Activated CD4-positive, alpha-beta T cell treated with anti-CD3 and anti-CD28 coated beads for 36 hours (primary cell): ENCODE results near the gene KIF3B. TPM values are rescaled to one million over a fixed set of nuclear protein-coding genes. Genes with fewer than 3 reads are reported as not detected.

Source experiments
- ATAC-seq: fragments of 200-7000 bp; cut with Tn5 transposase; one replicate; pipeline ENCODE4 v1.10.0; 2021; ENCODE audit warnings: mild to moderate bottlenecking, moderate library complexity
- CTCF ChIA-PET: fragments of 350-600 bp; sonication (Branson Sonifier 250); formaldehyde crosslinking; loops from one replicate; lab custom pipeline; 2021; ENCODE audit warnings: antibody characterized with exemption; lab: Charles Lee
- POLR2A ChIA-PET: fragments of 350-600 bp; sonication (Branson Sonifier 250); formaldehyde crosslinking; loops from one replicate; lab custom pipeline; 2021; ENCODE audit warnings: antibody characterized with exemption, inconsistent platforms; lab: Charles Lee
- DNase-seq: peaks from one replicate; pipeline ENCODE4 v3.0.0-alpha.2; 2020
- H3K27ac Mint-ChIP-seq: one replicate; pipeline ENCODE4 v1.8.0; 2021; ENCODE audit warnings: mixed read lengths
- H3K27me3 Mint-ChIP-seq: one replicate; pipeline ENCODE4 v1.8.0; 2021; ENCODE audit warnings: mixed read lengths
- H3K36me3 Mint-ChIP-seq: one replicate; pipeline ENCODE4 v1.8.0; 2021; ENCODE audit warnings: low read depth, mixed read lengths
- H3K4me1 Mint-ChIP-seq: one replicate; pipeline ENCODE4 v1.8.0; 2021; ENCODE audit warnings: mixed read lengths
- H3K4me3 Mint-ChIP-seq: one replicate; pipeline ENCODE4 v1.8.0; 2021; ENCODE audit warnings: mild to moderate bottlenecking, moderate library complexity, mixed read lengths
- H3K9me3 Mint-ChIP-seq: one replicate; pipeline ENCODE4 v1.8.0; 2021; ENCODE audit warnings: low read depth, mixed read lengths
- intact Hi-C, 2 experiments: fragments of 100-400 bp; cut with DNase I in 1 of 2; cut with micrococcal nuclease in 1 of 2; formaldehyde crosslinking; loops; one replicate each; pipeline versions ENCODE4 v1.14.2 to v1.15.1; 2022 to 2024; cut with DNase I, micrococcal nuclease
- total RNA-seq, 2 experiments: library from RNA; stranded (reverse); gene quantifications; one replicate each; pipeline ENCODE4 v1.2.3, GENCODE V29; 2021

The KIF3B gene
- total RNA-seq, 2 experiments from 2014 or later: 39.9 to 40.7 TPM

GRCh38 chr20:32329817-32330554 is 52.5 kb downstream of the KIF3B start:
- no peak for ATAC-seq
- no peaks in the 10 kb centered on the region for H3K9me3 Mint-ChIP-seq
- DNase-seq: no peak
- no peak overlapping the region for H3K4me3 Mint-ChIP-seq
- H3K27me3 Mint-ChIP-seq: no peaks in the 10 kb centered on the region
- intact Hi-C loops: loop anchor here (5.0 kb wide), 1 partner anchor 37 kb away; no protein-coding TSS in a partner anchor
- peaks cover 71% of the 10 kb centered on the region for H3K36me3 Mint-ChIP-seq
- ChIA-PET POLR2A (no interaction called here), CTCF (interaction anchor here (0.6 kb wide), 1 partner anchor 693 kb away, joined by 4 read pairs; no protein-coding TSS in a partner anchor)
- no peak overlapping the region for H3K27ac Mint-ChIP-seq
- peaks cover 51% of the 10 kb centered on the region for H3K4me1 Mint-ChIP-seq

GRCh38 chr20:32330555-32330897 is 53.1 kb downstream of the KIF3B start:
- H3K36me3 Mint-ChIP-seq: peaks cover 72% of the 10 kb centered on the region
- no peaks in the 10 kb centered on the region for H3K9me3 Mint-ChIP-seq
- no peak overlapping the region for H3K4me3 Mint-ChIP-seq
- DNase-seq (no peak), ATAC-seq (no peak)
- H3K27me3 Mint-ChIP-seq: no peaks in the 10 kb centered on the region
- H3K4me1 Mint-ChIP-seq: peaks cover 52% of the 10 kb centered on the region
- POLR2A ChIA-PET: no interaction called here
- intact Hi-C loops: loop anchor here (5.0 kb wide), 1 partner anchor 37 kb away; no protein-coding TSS in a partner anchor
- CTCF ChIA-PET: interaction anchor here (0.6 to 0.7 kb wide), 3 partner anchors 10 to 692 kb away, joined by 3 to 4 read pairs (median 4); no protein-coding TSS in a partner anchor
- no peak overlapping the region for H3K27ac Mint-ChIP-seq

GRCh38 chr20:32332614-32333013 is 55.2 kb downstream of the KIF3B start:
- DNase-seq (peak; percentile 24), ATAC-seq (peak; percentile 3)
- intact Hi-C loops: loop anchor here (1.0 to 5.0 kb wide), 8 partner anchors 23 to 128 kb away; no protein-coding TSS in a partner anchor
- POLR2A ChIA-PET: interaction anchor here (0.6 to 2.3 kb wide), 6 partner anchors 10 to 129 kb away, joined by 3 to 14 read pairs (median 4); no protein-coding TSS in a partner anchor
- no peak overlapping the region for H3K4me3 Mint-ChIP-seq
- no peaks in the 10 kb centered on the region for H3K9me3 Mint-ChIP-seq
- no peaks in the 10 kb centered on the region for H3K27me3 Mint-ChIP-seq
- CTCF ChIA-PET: interaction anchor here (1.0 to 2.4 kb wide), 5 partner anchors 22 to 458 kb away, joined by 3 to 8 read pairs (median 3); partner anchors contain the start of gene KIF3B
- H3K27ac Mint-ChIP-seq: peak overlapping the region; percentile 26
- H3K36me3 Mint-ChIP-seq: peaks cover 60% of the 10 kb centered on the region
- H3K4me1 Mint-ChIP-seq: peaks cover 55% of the 10 kb centered on the region

- peak overlapping the region; percentile 90 for H3K27ac Mint-ChIP-seq
- H3K9me3 Mint-ChIP-seq: no peaks in the 10 kb centered on the region
- ChIA-PET POLR2A (interaction anchor here (0.6 to 2.3 kb wide), 6 partner anchors 24 to 129 kb away, joined by 3 to 14 read pairs (median 4); no protein-coding TSS in a partner anchor), CTCF (interaction anchor here (0.6 to 2.4 kb wide), 6 partner anchors 21 to 457 kb away, joined by 3 to 8 read pairs (median 3); partner anchors contain the start of gene KIF3B)
- ATAC-seq (peak; percentile 88), DNase-seq (peak; percentile 63)
- peaks cover 61% of the 10 kb centered on the region for H3K36me3 Mint-ChIP-seq
- H3K27me3 Mint-ChIP-seq: no peaks in the 10 kb centered on the region
- peaks cover 55% of the 10 kb centered on the region for H3K4me1 Mint-ChIP-seq
- intact Hi-C loops: loop anchor here (1.0 to 5.0 kb wide), 8 partner anchors 22 to 129 kb away; no protein-coding TSS in a partner anchor
- H3K4me3 Mint-ChIP-seq: peak overlapping the region; percentile 34
Observed at GRCh38 chr20:32333181-32333987, 55.9 kb downstream of the KIF3B start.

- peak; percentile 28 for ATAC-seq
- H3K4me1 Mint-ChIP-seq: peaks cover 55% of the 10 kb centered on the region
- no peaks in the 10 kb centered on the region for H3K9me3 Mint-ChIP-seq
- intact Hi-C loops: loop anchor here (1.0 to 5.0 kb wide), 8 partner anchors 21 to 130 kb away; no protein-coding TSS in a partner anchor
- POLR2A ChIA-PET: interaction anchor here (0.7 to 2.3 kb wide), 4 partner anchors 25 to 130 kb away, joined by 3 to 14 read pairs (median 8); no protein-coding TSS in a partner anchor
- no peaks in the 10 kb centered on the region for H3K27me3 Mint-ChIP-seq
- peak; percentile 74 for DNase-seq
- H3K27ac Mint-ChIP-seq: peak overlapping the region; percentile 90
- peak overlapping the region; percentile 8 for H3K4me3 Mint-ChIP-seq
- CTCF ChIA-PET: interaction anchor here (2.4 kb wide), 1 partner anchor 20 kb away, joined by 8 read pairs; no protein-coding TSS in a partner anchor
- peaks cover 64% of the 10 kb centered on the region for H3K36me3 Mint-ChIP-seq
Observed at GRCh38 chr20:32333988-32334885, 56.8 kb downstream of the KIF3B start.

- H3K4me1 Mint-ChIP-seq: peaks cover 41% of the 10 kb centered on the region
- intact Hi-C loops: loop anchor here in 1 of 2 experiments (5.0 kb wide), 1 partner anchor 315 kb away; no protein-coding TSS in a partner anchor
- no peak for ATAC-seq
- no peak for DNase-seq
- no peak overlapping the region for H3K27ac Mint-ChIP-seq
- ChIA-PET CTCF (interaction anchor here (0.6 to 1.7 kb wide), 8 partner anchors 8 to 724 kb away, joined by 3 to 5 read pairs (median 3); no protein-coding TSS in a partner anchor), POLR2A (no interaction called here)
- no peak overlapping the region for H3K4me3 Mint-ChIP-seq
- no peaks in the 10 kb centered on the region for H3K27me3 Mint-ChIP-seq
- H3K36me3 Mint-ChIP-seq: peaks cover 45% of the 10 kb centered on the region
- no peaks in the 10 kb centered on the region for H3K9me3 Mint-ChIP-seq
Observed at GRCh38 chr20:32336918-32337347, 59.5 kb downstream of the KIF3B start.

- no peak overlapping the region for H3K27ac Mint-ChIP-seq
- H3K9me3 Mint-ChIP-seq: no peaks in the 10 kb centered on the region
- DNase-seq (no peak), ATAC-seq (no peak)
- POLR2A ChIA-PET: no interaction called here
- H3K4me3 Mint-ChIP-seq: no peak overlapping the region
- H3K36me3 Mint-ChIP-seq: peaks cover 41% of the 10 kb centered on the region
- CTCF ChIA-PET: interaction anchor here (0.6 to 1.0 kb wide), 2 partner anchors 48 to 227 kb away, joined by 3 to 5 read pairs; no protein-coding TSS in a partner anchor
- peaks cover 35% of the 10 kb centered on the region for H3K4me1 Mint-ChIP-seq
- H3K27me3 Mint-ChIP-seq: no peaks in the 10 kb centered on the region
- intact Hi-C loops: loop anchor here in 1 of 2 experiments (5.0 kb wide), 1 partner anchor 314 kb away; no protein-coding TSS in a partner anchor
Observed at GRCh38 chr20:32337937-32338661, 60.6 kb downstream of the KIF3B start.

- ATAC-seq (no peak), DNase-seq (no peak)
- Mint-ChIP-seq H3K4me1 (peaks cover 30% of the 10 kb centered on the region), H3K4me3 (no peak overlapping the region), H3K27me3 (no peaks in the 10 kb centered on the region), H3K27ac (no peak overlapping the region), H3K9me3 (no peaks in the 10 kb centered on the region), H3K36me3 (peaks cover 39% of the 10 kb centered on the region)
- ChIA-PET POLR2A (interaction anchor here (0.6 kb wide), 1 partner anchor 14 kb away, joined by 5 read pairs; no protein-coding TSS in a partner anchor), CTCF (interaction anchor here (0.6 kb wide), 1 partner anchor 48 kb away, joined by 3 read pairs; no protein-coding TSS in a partner anchor)
- intact Hi-C loops: loop anchor here in 1 of 2 experiments (1.0 to 5.0 kb wide), 2 partner anchors 14 to 314 kb away; no protein-coding TSS in a partner anchor
Observed at GRCh38 chr20:32338665-32339064, 61.2 kb downstream of the KIF3B start.

GRCh38 chr20:32339116-32339515 is 61.7 kb downstream of the KIF3B start:
- ATAC-seq (no peak), DNase-seq (no peak)
- ChIA-PET CTCF (no interaction called here), POLR2A (interaction anchor here (0.6 kb wide), 1 partner anchor 15 kb away, joined by 5 read pairs; no protein-coding TSS in a partner anchor)
- H3K27ac Mint-ChIP-seq: no peak overlapping the region
- no peaks in the 10 kb centered on the region for H3K9me3 Mint-ChIP-seq
- peaks cover 35% of the 10 kb centered on the region for H3K36me3 Mint-ChIP-seq
- no peaks in the 10 kb centered on the region for H3K27me3 Mint-ChIP-seq
- peaks cover 26% of the 10 kb centered on the region for H3K4me1 Mint-ChIP-seq
- intact Hi-C loops: loop anchor here in 1 of 2 experiments (1.0 to 5.0 kb wide), 2 partner anchors 13 to 313 kb away; no protein-coding TSS in a partner anchor
- no peak overlapping the region for H3K4me3 Mint-ChIP-seq
